ENCODE measurements around the gene SHF. TPM values are rescaled to one million over a fixed set of nuclear protein-coding genes. Genes with fewer than 3 reads are reported as not detected.
A peak's percentile ranks its signal among the peaks of the same experiment; 100 is the strongest.

SHF gene
- total RNA-seq, 1 experiment from 2014 or later: 21.7 TPM

GRCh38 chr15:45130291-45131000 lies 57.3 kb downstream of the SHF start:
- H4K20me1 ChIP-seq (ENCODE audit: control insufficient read depth, insufficient read depth, insufficient read length): no peaks in the 10 kb centered on the region
- H3T11ph ChIP-seq (ENCODE audit: low read length): no peak overlapping the region
- no peak overlapping the region for H2AK5ac ChIP-seq (ENCODE audit: insufficient read length, low read length)
- Mint-ChIP-seq H3K9me3 (no peaks in the 10 kb centered on the region), H3K27ac (no peak overlapping the region), H3K4me3 (peak overlapping the region; percentile 70 to 71; a peak in 4 of 5 replicates), H3K36me3 (ENCODE audit: insufficient read depth in 1 of 3, low read depth in 3 of 3) (peaks cover 0 to 1% (median 0%) of the 10 kb centered on the region in 3 experiments; a peak in 1 of 7 replicates), H3K4me1 (peaks cover 12 to 14% of the 10 kb centered on the region in 2 experiments), H3K27me3 (ENCODE audit: low read depth) (peaks cover 96% of the 10 kb centered on the region)
- no peak overlapping the region for H3K9ac ChIP-seq (ENCODE audit: extremely low read depth, insufficient read length, low read length)
- no peak overlapping the region for H3K56ac ChIP-seq (ENCODE audit: insufficient read length, low read depth, low read length)
- H3K4ac ChIP-seq (ENCODE audit: low read depth, low read length): no peak overlapping the region
- H3K14ac ChIP-seq (ENCODE audit: insufficient read depth, low read length): no peak overlapping the region; the same call in 1 of the 2 replicates
- H3K79me1 ChIP-seq (ENCODE audit: insufficient read depth, low read depth, low read length, poor library complexity, severe bottlenecking): no peaks in the 10 kb centered on the region
- no peak overlapping the region for H4K8ac ChIP-seq (replicated peaks; ENCODE audit: insufficient read length, low read depth, low read length)
- no peak overlapping the region for H2BK5ac ChIP-seq (ENCODE audit: insufficient read length, low read length)
- no peak overlapping the region for H2BK12ac ChIP-seq (ENCODE audit: insufficient read length, low read depth, low read length)
- no peak overlapping the region for H2BK15ac ChIP-seq (ENCODE audit: low read depth, low read length)
- H2AFZ ChIP-seq (ENCODE audit: low read length): no peak overlapping the region
- H3K18ac ChIP-seq (ENCODE audit: insufficient read length, low read depth, low read length): no peak overlapping the region
- peak overlapping the region; percentile 93 for H3K4me2 ChIP-seq (ENCODE audit: insufficient read depth, insufficient read length, low read length)
- no CpG with 5 or more reads among the region's 7 CpGs for WGBS (ENCODE audit: extremely low coverage, insufficient read length, low lambda C conversion rate)
- H4K91ac ChIP-seq (ENCODE audit: insufficient read length, low read depth, low read length): no peak overlapping the region
- DNase-seq: no peak
- no peak overlapping the region for H3K23ac ChIP-seq (ENCODE audit: insufficient read length, low read depth, low read length)
- H2BK120ac ChIP-seq (ENCODE audit: low read depth, low read length, poor library complexity, severe bottlenecking): no peak overlapping the region
- TF ChIP-seq CTCF (conservative IDR thresholded peaks at IDR 0.05): no peak
- H4K5ac ChIP-seq (ENCODE audit: insufficient read length, low read depth, low read length): no peak overlapping the region
- H3K27me3 ChIP-seq (ENCODE audit: insufficient read depth, low read length): peaks cover 76% of the 10 kb centered on the region
- H3K27ac ChIP-seq (ENCODE audit: insufficient read length, low read depth, low read length): no peak overlapping the region
- no peak overlapping the region for H2BK20ac ChIP-seq (ENCODE audit: low read depth, low read length, poor library complexity, severe bottlenecking)
- no peaks in the 10 kb centered on the region for H3K79me2 ChIP-seq (ENCODE audit: insufficient read depth, low read length)
- peaks cover 11% of the 10 kb centered on the region for H3K23me2 ChIP-seq (ENCODE audit: insufficient read length, low read depth, low read length, poor library complexity, severe bottlenecking)
- H3K4me1 ChIP-seq (ENCODE audit: insufficient read depth, low read length): no peaks in the 10 kb centered on the region
- H3K9me3 ChIP-seq (ENCODE audit: control insufficient read depth, low read depth, low read length): no peaks in the 10 kb centered on the region
